Cardiac fibroblast (primary cell): ENCODE measurements around the gene SERPINE2.

Experiments used
- DNase-seq, 2 donors: peaks; one replicate each; pipeline versions ENCODE4 v3.0.0 to v3.0.0-alpha.2; 2010; ENCODE audit warnings: low read depth in 2 of 2
- H3K4me3 ChIP-seq, 2 donors: replicated peaks in 1 of 2; 1 replicate in 1 of 2; 2 replicates in 1 of 2; pipeline ENCODE4 v1.5.1; 2011; ENCODE audit warnings: low read depth in 2 of 2, low read length in 2 of 2, mild to moderate bottlenecking in 2 of 2, moderate library complexity in 1 of 2
- CTCF ChIP-seq: IDR thresholded peaks from one replicate; pipeline ENCODE4 v1.5.1; 2011; ENCODE audit warnings: low read depth, mild to moderate bottlenecking, low read length, inconsistent platforms

SERPINE2 gene

GRCh38 chr2:224078656-224079055 is 39.6 kb upstream of the SERPINE2 start:
- no peak for DNase-seq
- TF ChIP-seq CTCF: no peak
- no peak overlapping the region for H3K4me3 ChIP-seq

GRCh38 chr2:224077773-224078507 is 38.9 kb upstream of the SERPINE2 start:
- peak in 1 of 2 donors; percentile 47 for DNase-seq
- TF ChIP-seq CTCF: no peak
- no peak overlapping the region for H3K4me3 ChIP-seq

- no peak overlapping the region for H3K4me3 ChIP-seq
- TF ChIP-seq CTCF: no peak
- DNase-seq: no peak
These were observed 36.5 kb upstream of the SERPINE2 start for GRCh38 chr2:224075588-224075987.

- H3K4me3 ChIP-seq: no peak overlapping the region
- no peak for TF ChIP-seq CTCF
- no peak for DNase-seq
These were observed 34.6 kb upstream of the SERPINE2 start for GRCh38 chr2:224073676-224074075.

- H3K4me3 ChIP-seq: no peak overlapping the region
- DNase-seq: peak; percentile 11 to 79
- TF ChIP-seq CTCF: no peak
These were observed 33.6 kb upstream of the SERPINE2 start for GRCh38 chr2:224072541-224073188.

GRCh38 chr2:224069172-224069571 is 30.1 kb upstream of the SERPINE2 start:
- DNase-seq: peak; percentile 22 to 55
- no peak for TF ChIP-seq CTCF
- H3K4me3 ChIP-seq: no peak overlapping the region
